EL (cell line): ENCODE results near the gene FBXL20.

Experiments used
- DNase-seq: peaks from one replicate; pipeline ENCODE4 v3.0.0-alpha.2; 2016

FBXL20 gene

DNA sequence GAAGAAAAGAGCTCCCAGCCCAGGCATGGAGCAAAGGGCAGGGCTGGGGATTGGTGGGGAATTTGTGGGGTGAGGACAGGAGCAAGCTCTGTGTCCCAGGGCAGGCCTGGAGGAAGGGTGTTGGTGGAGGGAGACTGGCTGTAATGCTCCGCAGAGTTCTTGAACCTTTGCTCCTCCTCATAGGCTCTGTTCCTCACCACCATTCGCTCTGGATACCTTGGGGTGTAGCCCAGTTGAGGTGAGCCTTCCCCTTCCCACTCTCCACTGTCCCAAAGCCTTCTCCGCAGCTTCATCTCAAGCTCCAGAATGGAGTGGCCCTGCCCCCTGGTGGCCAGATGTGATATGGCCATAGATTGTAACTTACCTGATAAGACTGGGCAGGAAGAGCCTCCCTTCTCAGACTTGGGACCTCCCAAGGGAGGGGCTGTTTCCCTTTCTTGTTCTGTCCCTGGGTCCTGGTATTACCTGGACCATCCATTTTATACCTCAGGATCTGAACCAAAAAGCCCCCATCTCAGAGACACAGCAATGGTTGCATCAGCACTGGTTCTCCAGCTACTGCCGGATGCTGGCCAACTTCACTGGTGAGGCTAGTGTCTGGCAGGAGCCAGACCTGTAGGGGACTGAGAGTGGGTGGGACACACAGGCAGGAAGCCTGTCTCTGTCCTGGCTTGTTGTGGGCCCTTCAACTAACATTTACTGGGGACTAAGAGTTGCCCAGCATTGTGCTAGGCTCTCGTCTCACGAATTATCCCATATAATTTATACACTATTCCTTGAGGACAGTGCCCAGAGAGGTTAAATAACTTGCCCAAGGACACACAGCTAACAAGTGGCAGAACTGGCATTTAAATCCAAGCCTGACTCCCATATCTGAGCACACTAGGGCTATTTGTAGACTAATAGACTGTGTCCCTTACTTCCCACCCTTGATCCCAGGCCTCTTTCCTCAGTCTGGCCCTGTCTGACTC is 156.5 kb downstream of the FBXL20 start:
- peak; percentile 81 for DNase-seq

DNA sequence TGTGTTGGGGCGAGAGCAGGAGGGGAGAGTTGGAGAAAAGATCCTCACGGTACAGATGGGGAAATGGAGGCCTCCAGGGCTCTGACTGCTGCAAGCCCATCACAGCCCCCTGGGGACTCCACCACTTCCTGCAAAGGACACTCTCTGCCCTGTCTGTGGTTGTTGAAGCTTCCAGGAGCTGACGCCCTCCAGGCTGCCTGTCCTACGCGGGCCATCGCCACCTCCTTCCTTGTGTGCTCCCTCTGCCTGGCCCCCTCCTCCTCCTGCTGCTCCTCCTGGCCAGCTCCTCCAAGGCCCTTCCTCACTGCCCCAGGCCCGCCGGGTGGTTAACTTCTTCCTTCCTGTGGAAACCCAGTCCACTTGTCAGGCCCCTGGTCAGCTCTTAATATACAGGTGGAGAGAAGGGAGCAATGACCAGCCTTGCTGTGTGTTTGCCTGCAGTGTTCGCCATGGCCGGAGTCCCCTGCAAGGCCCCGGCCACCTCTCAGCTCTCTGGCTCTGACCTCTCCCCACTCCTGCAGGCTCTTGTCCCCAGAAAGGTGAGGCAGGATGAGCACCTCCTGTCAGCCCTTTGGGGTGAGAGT is 157.3 kb downstream of the FBXL20 start:
- no peak for DNase-seq

DNA sequence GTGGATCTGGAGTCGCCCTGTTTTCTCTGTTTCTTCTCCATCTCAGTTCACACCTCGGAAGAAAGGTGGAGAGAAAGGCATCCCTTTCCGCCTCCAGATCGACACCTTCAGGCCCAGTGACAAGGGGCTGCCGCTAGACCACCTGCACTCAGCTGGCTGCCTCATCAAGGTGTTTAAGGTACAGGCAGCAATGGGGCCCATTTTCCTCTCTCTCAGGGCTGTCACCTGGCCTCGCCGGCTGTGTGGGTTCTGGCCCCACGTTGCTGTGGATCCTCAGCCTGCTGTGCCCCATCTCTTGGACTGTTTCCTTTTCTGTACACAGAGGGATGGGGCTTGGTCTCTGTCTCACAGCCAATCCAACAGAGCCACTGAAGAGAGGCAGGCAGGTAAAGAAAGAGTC is 158.3 kb downstream of the FBXL20 start:
- no peak for DNase-seq

DNA sequence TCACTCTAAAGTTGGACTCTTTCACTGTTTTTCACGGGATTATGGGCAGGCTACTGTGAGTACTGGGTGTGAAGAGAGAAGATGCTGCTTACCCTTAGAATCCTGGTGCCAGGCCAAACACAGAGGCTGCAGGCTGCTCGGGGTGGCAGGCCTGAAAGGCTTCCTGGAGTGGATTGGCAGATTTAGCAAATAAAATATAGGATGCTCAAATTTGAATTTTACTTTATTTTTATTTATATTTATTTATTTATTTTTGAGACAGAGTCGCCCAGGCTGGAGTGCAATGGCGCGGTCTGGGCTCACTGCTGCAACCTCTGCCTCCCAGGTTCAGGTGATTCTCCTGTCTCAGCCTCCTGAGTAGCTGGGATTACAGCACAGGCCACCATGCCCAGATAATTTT is 160.8 kb downstream of the FBXL20 start:
- no peak for DNase-seq

DNA sequence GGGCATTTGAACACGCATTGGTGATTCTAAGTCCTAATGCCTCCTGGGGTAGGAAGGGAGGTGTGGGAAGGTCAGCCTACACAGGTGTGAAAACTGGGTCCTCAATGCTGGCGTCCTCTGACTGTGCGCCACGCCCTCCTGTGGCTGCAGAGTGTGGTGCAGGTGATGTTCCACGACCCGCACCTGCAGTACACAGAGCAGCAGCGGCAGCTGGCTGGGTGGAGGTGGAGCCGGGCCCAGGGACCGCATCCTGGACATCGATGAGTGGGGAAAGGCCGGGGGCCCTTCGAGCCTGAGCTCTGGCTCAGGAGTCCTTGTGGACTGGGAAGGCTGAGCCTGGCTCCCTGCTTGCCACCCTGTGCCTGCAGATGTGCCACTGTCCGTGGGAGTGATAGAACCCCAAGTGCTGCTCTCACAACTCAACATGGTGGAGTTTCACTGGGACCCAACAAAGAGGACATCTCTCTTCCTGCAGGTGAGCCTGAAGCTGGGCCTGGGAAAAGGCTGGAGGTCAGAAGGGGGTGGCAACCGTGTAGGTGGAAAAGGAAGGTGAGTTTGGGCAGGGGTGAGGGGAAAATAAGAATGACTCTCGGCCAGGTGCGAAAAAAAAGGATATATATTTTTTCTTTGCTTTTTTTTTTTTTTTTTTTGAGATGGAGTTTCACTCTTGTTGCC is 161.6 kb downstream of the FBXL20 start:
- DNase-seq: no peak

DNA sequence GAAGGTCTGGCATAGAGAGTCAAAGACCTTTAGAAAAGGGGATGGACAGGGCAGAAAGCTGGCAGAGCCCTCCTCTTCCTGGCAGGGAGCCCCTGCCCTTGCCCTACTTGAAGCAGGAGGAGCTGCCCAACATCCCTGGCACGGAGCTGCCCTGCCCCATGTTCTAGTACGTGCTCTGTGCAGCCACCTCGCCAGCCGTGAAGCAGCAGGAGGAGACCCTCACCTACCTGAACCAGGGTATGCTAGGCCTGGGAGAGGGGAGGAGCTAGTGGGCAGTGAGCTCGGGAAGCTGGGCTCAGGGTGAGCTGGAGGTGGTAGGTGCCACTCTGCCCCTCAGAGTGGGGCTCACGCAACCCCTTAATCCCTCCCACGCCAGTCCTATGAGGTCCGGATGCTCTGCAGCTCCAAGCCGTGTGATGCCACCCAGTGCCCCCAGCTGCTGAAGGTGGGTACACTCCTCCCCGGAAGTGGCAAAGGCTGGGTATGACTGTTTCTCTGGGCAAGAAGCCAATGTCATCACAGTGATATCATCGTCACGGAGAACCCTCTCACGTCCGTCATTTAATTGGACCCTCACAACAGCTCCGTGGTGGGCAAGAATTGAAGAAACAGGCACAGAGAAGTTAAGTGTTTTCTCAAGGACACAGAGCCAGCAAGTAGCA is 163.0 kb downstream of the FBXL20 start:
- DNase-seq: peak; percentile 72

DNA sequence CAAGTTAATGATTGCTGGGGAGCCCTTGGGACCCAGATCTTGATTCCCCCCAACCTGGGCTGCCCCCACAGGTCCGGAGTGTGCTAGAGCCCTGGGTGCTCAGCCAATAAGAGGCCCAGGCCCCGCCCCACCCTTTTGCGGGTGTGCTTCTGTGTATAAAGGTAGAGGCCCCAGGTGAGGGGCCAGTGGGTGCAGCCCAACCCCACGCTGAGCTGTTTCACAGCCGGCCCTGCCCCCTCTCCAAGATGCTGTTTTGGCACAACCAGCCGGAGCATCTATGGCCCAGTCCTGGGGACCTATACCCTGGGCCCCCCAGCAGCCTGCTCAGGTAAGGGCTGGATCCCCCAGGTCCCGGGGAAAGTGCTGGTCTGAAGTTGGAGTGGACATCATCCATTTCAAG is 163.8 kb downstream of the FBXL20 start:
- DNase-seq: no peak

DNA sequence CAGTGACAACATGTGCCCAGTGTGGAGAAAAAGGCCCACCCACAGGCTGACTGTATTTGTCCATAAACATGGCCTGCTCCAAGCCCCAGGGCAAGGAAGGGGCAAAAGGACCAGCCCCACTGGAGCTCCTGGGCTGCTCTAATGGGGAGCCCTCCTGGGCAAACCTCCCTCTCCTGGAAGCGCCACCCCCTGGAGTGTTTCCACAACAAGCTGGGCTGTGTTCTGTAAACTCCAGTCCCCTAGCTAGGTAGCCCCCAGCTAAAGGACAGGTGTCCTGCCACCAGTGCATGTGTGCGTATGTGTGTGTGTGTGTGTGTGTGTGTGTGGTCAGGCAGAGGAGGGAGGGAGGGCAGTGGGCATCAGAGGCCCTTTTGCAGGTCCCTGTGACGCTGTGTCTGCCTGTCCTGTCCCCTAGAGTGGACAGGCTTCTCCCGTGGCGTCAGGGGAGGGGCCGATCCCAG is 164.4 kb downstream of the FBXL20 start:
- DNase-seq: no peak

DNA sequence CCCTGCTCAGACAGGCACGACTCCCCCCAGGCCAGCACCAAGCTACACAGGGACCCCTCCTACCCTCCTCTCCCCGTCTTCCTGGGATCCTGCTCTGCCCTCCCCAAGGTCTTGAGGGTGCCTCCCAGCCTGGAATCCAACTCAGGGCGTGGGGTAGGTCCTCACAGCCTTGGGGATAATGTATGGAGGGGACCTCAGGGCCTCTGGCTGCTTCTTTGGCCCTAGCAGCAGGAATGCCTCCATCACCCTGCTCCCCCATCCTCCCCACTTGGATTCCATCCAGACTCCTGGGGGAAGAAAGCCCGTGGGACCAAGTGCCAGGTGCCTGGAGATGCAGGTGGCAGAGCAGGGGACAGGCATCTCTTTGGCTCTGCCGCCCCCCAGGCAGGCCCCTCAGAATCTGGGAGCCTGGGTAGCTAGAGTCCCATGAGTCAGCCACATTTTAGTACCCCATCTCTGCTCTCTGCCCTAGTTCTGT is 164.9 kb downstream of the FBXL20 start:
- DNase-seq: no peak

DNA sequence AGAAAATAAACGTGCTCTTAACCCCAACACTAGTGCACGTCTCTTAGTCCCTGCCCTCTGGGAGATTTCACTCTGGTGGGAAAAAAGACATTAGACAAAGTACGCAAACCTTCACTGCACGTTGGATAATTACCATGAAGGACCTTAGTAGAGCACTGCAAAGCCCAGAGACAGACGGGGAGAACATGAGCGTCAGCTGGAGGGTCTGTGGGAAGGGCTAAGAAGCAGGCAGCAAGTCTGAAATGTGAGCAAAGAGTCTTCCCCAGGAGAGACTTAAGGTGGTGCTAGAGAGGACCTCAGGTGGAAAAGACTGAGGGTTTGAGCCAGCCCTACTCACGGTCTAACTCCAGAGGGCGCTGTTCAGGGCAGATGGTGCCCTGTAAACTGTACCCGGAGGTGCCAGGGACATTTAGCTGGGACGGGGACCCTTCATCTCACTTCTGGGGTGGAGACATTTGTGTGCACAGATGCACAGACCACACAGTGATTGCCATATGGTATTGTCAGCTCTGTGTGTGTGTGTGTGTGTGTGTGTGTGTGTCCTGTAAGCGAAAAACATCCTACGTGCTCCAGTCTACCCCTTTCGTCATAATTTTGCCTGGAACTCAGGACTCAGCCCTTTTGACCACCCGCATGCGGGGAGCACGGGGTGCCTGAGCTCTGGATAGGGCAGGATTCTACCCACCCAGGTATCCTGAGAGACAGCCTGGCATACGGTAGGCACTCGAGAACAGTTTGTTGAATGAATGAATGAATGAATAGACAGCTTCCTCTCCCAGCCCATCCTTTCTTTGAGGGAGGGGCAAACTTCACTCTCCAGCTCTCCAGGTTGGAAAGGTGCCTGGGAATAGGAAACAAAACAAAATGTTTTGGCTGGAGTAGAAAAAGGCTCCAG is 165.6 kb downstream of the FBXL20 start:
- DNase-seq: peak; percentile 63

DNA sequence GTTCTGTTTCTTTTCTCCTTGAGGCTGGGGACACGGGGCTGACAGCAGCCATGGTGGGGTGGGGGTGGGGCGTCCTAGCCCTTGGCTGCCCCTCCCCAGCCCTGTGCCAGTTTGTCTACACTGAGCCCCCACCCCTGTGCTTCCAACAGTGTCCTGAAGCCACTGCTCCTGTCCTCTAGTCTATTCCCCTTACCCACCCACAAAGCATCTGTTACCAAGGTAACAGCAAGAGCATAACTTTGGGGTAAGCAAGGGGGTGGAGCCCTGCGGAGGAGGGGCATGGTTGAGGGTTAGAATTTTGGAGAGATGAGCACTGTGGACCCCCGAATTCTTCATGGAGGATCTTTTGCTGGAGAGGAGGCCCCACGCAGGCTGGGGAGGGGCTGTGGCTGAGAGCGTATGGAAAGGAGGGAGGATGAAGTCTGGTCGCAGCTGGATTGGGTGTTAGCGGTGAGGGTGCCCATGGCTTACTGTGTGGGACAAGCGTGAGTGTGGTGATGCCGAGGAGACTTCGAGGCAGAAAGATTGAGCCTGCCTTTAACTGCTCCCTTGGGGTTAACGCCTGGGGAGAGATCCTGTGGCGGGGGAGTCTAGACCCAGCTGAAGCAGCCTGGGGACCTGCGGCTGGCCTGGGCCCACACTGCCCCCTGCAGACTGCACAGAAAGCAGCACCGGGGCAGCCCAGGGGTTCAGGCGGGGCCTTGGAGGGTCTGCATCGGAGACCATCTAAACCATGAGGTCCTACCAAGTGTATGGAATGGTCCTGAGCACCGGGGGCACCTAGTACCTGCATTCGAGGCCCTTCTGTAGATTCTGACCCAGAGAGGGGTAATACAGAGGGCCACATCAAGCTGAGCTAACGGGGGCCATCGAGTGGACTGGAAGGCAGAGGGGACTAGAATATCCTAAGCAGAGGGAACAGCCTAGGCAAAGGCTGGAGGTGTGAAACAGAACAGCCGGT is 169.6 kb downstream of the FBXL20 start:
- peak; percentile 55 for DNase-seq

DNA sequence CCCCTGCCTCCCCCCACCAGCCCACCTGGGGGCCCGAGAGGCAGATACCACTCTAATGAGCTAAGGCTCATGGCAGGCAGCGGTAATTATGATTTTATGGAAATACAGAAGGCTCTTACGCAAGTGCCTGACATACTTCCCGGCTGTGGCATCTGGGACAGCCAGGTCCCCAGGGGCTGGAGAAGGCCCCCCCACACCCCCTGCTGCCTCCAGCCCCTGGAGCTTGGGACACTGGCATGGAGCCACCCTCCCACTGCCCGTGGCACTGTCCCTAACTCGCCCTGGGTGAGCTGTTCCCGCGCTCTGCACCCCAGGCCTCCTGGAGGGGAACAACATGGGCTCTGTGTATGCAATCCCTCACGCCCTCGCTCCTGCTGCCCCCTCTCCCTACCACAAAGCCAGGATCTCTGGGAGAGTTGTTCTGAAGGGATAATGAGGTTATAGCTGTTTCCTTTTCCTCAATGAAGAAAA is 170.3 kb downstream of the FBXL20 start:
- DNase-seq: no peak

DNA sequence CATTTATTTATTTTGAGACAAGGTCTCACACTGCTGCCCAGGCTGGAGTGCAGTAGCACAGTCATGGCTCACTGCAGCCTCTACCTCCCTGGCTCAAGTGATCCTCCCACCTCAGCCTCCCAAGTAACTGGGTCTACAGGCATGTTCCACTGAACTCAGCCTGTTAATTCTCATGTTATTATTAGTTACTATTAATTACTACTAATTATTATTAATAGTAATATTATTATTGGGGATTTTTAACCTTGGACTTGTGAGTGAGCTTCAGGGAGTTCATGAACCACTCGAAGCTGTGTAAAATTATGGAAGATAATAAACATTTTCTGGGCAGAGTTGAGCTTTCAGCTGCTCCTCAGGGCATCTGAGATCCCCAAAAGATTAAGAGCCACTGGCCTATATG is 171.1 kb downstream of the FBXL20 start:
- no peak for DNase-seq

DNA sequence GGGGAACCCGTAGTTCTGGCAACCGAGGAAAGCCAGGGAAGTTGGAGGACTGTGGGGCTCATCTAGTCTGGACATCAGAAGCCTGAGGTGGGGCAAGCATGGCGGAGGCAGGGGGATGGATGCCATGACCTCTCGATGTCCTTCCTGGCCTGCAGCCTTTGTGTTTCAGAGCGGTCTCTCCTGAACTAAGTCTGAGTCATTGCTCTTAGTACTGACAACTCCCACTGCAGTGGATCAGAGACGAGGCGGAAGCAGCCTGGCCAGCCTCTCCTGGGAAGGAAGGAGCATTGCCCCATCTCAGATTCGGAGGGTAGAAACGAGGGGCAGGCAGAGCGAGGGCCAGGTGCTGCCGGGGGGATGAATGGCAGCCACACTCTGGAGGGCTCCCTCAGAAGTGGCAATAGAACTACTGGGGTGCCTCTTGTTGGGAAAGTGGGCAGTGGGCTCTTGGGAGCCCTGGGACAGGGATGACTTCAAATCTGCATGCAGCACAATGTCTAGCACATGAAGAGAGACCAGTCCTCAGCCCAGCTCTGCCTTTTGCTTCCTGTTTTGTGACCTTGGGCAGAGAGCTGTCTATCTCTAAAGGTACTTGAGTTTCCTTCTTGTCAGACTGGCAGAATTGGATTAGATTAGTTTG is 172.0 kb downstream of the FBXL20 start:
- DNase-seq: peak; percentile 50

DNA sequence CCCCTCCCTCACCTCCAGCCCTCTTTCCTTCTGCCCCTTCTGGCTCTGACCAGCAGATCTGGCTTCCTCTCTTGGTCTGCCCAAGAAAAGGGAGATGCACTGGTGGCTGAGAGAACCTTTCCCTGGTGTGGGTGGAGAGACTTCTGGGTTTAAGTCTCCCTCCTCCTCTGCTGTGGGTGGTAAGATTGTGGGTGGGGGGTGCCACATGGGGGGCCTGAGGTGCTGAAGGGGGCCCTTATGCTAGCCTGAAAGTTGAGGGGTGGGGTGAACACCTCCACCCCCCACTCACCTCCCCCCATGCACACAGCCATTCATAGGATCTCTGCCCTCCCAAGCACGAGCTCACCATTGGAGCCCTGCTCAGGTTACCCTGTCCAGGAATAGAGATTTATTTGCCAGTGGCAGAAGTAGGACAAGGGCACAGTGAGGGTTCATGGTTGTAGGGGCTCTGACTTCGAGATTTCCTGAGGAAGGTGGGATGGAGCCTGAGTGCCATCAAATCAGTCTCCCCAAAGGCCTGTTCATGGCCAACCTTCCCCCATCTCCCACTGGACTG is 174.0 kb downstream of the FBXL20 start:
- no peak for DNase-seq

DNA sequence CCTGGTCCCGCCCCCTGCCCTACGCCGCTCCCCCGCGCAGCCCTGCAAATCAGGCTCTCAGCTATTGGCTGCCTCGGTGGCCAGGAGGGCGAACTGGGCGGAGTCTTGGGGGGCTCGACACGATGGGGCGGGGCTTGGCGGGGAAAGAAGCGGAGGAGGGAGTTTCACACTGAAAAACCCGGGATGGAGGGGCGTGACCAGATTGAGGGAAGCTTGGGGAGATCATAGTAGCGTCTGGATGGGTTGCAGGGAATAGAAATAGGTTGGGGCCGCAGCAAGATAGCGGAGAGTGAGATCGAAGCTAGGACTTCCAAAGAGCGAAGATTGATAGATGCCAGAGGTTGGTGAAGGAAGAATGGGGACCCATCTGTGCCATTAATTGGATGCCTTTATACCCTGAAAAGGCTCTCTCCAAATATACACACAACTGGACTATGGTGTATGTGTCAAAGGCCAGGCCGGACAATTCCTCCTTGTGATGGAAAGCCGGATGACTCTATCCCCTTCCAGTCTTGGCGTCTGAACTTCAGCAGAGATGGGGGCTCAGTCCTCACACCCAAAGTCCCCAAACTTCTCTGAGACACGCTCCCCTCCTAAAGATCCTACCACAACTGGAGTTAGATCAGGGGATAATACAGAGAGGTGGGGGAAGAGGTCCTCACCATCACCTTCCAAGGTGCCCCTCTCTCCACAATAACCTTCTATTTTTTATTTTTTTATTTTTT is 175.3 kb downstream of the FBXL20 start:
- peak; percentile 72 for DNase-seq

DNA sequence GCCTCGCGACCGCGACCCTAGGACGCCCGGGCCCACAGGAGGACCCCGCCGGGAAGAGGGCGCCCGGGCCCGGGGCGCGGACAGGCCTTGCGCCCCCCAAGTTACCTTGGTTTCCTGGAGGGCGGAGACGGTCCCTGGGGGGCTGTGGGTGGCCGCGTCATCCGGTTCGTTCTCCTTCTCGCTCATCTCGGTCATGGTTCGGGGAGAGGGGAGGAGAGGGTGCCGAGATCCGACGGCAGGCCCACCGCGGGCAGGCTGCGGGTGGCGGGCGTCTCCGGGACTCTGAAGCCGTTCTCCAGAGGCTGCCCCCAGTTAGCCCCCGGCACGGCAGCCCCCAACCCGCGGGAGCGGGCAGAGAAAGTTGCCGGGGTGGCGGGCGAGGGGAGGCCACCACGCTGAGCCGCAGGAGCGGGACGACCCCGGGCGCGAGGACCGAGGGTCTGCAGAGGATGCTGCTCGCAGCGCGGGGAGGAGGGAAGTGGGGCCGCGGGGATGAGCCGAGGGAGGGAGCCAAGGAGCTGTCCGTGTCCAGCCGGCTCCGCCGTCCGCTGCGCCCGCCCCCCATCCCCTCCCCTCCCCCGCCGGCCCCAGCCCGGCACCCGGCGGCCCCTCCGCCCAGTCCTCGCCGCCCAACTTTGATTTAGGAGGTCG is 176.0 kb downstream of the FBXL20 start, which contains the start of gene STAC2:
Gene STAC2, minus strand, starts transcription at position 638 of the 651 bp plus-strand sequence. Its CDS starts 443 bp downstream, at position 195.
- DNase-seq: no peak

DNA sequence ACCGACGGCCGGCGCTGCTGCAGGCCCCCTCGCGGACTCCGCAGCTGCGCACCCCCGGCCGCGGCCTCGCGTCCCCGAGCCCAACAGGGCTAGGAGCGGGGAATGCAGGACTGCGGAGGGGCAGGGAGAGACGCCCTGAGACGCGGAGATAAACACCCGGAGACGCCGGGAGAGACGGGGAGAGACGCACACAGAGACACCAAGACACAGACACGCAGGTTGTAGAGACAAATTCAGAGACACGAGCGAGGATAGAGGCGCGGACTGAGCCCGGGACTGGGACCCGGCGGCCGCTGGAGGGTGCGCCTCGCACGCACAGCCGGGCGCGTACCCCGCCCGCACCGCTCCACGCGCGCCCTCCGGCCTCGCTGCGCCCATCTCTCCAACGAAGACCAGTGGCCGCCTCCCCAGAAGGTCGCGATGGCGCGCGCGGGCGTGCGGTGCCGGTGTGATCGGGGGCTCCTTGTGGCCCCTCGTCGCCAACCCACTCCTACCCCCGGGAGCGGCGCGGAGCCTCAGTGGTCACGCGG is 176.6 kb downstream of the FBXL20 start:
- no peak for DNase-seq
